Prostate gland (tissue), 2 donors: ENCODE data around the gene ZBTB40.

Experiments used
- CTCF ChIP-seq, 4 experiments: fragments of 200-600 bp in 2 of 4; fragments of 450-650 bp in 2 of 4; sonication (generic) in 2 of 4; IDR thresholded peaks; 1 replicate in 3 of 4; 2 replicates in 1 of 4; pipeline ENCODE4 v1.5.1; 2016 to 2019; ENCODE audit warnings: antibody characterized with exemption in 4 of 4, mild to moderate bottlenecking in 2 of 4, moderate library complexity in 2 of 4
- POLR2A ChIP-seq: fragments of 450-650 bp; IDR thresholded peaks from one replicate; pipeline ENCODE4 v1.6.1; 2016; ENCODE audit warnings: antibody characterized with exemption, mild to moderate bottlenecking

GRCh38 chr1:22572818-22573217, 121.2 kb downstream of the ZBTB40 start:
- no peak for TF ChIP-seq CTCF (IDR thresholded peaks at IDR 0.05)
- TF ChIP-seq POLR2A = no peak
